K562 (cell line): ENCODE data around the gene TLCD4. TPM values are rescaled to one million over a fixed set of nuclear protein-coding genes. Genes with fewer than 3 reads are reported as not detected.

Experiments
- AFF1 ChIP-seq, 2 experiments: fragments of 450-650 bp; IDR thresholded peaks; 2 replicates each; pipeline ENCODE4 v1.6.1; 2018; ENCODE audit warnings: mild to moderate bottlenecking in 2 of 2, low read depth in 1 of 2; ENCODE audit not compliant: partially characterized antibody in 2 of 2
- ATF7 ChIP-seq: fragments of 450-650 bp; IDR thresholded peaks from 2 replicates; pipeline ENCODE4 v1.7.1; 2014; ENCODE audit warnings: mild to moderate bottlenecking, moderate library complexity
- HINFP ChIP-seq: fragments of 450-650 bp; conservative IDR thresholded peaks from 2 replicates; pipeline ENCODE4 v1.6.1; 2016; ENCODE audit warnings: missing genetic modification characterization, low read depth, mild to moderate bottlenecking, control low read depth, missing compliant biosample characterization
- KDM2B ChIP-seq: fragments of 250-450 bp; sonication (Bioruptor Pico); IDR thresholded peaks from 2 replicates; pipeline ENCODE4 v1.8.0; 2021; ENCODE audit warnings: mild to moderate bottlenecking, moderate library complexity
- MCM5 ChIP-seq: fragments of 450-650 bp; IDR thresholded peaks from 2 replicates; pipeline ENCODE4 v1.6.1; 2016; ENCODE audit warnings: low read depth
- NFXL1 ChIP-seq: fragments of 450-650 bp; formaldehyde crosslinking; IDR thresholded peaks from 2 replicates; pipeline ENCODE4 v1.4.0; 2021; ENCODE audit warnings: mild to moderate bottlenecking
- SAFB ChIP-seq: fragments of 200-400 bp; formaldehyde crosslinking; IDR thresholded peaks from 2 replicates; pipeline ENCODE4 v1.6.1; 2017; ENCODE audit warnings: low read depth, low read length, borderline replicate concordance
- TAF15 ChIP-seq: fragments of 200-400 bp; formaldehyde crosslinking; IDR thresholded peaks from 2 replicates; pipeline ENCODE4 v1.6.1; 2017; ENCODE audit warnings: mild to moderate bottlenecking, low read depth, low read length, moderate library complexity
- TCF3 ChIP-seq: sonication (generic); formaldehyde crosslinking; IDR thresholded peaks from 2 replicates; pipeline ENCODE4 v1.4.0; 2020; ENCODE audit warnings: mild to moderate bottlenecking, missing genetic modification reagents
- TRIM28 ChIP-seq: fragments of 450-650 bp; IDR thresholded peaks from 2 replicates; pipeline ENCODE4 v1.6.1; 2017
- TSHZ1 ChIP-seq: fragments of 250-450 bp; sonication (Bioruptor Pico); IDR thresholded peaks from 2 replicates; pipeline ENCODE4 v1.4.0; 2020; ENCODE audit warnings: mild to moderate bottlenecking, moderate library complexity
- XRCC3 ChIP-seq: fragments of 450-650 bp; IDR thresholded peaks from 2 replicates; pipeline ENCODE4 v1.6.1; 2017; ENCODE audit warnings: mild to moderate bottlenecking, moderate library complexity
- ZBTB17 ChIP-seq: fragments of 450-650 bp; formaldehyde crosslinking; IDR thresholded peaks from 2 replicates; pipeline ENCODE4 v1.4.0; 2020; ENCODE audit warnings: mild to moderate bottlenecking
- ZFP91 ChIP-seq: sonication (generic); formaldehyde crosslinking; IDR thresholded peaks from 2 replicates; pipeline ENCODE4 v1.8.0; 2022; ENCODE audit warnings: mild to moderate bottlenecking, missing genetic modification reagents
- ZNF146 ChIP-seq: IDR thresholded peaks from one replicate; pipeline ENCODE4 v1.6.1; 2018; ENCODE audit warnings: missing compliant biosample characterization; ENCODE audit not compliant: unreplicated experiment
- ZNF511 ChIP-seq: sonication (generic); formaldehyde crosslinking; IDR thresholded peaks from 2 replicates; pipeline ENCODE4 v1.8.0; 2022; ENCODE audit warnings: mild to moderate bottlenecking, missing genetic modification reagents
- polyA plus RNA-seq, 8 experiments: library from polyadenylated mRNA; depleted of rRNA in 4 of 8; stranded (reverse) in 5 of 8; unstranded in 3 of 8; fragments of >200 nt; fragmentation: Nextera tagmentation in 2 of 8; fragmentation: Illumina TruSeq in 1 of 8; extraction: Ambion mirVana in 2 of 8; extraction: Trizol in 1 of 8; gene quantifications; 2 replicates each; pipeline versions ENCODE4 v1.2.1 to v1.2.3, GENCODE V29; 2011 to 2014; ENCODE audit warnings: inconsistent platforms in 1 of 8, missing spikeins in 1 of 8
- total RNA-seq, 7 experiments: library from RNA; depleted of rRNA in 6 of 7; stranded (reverse); fragments of >200 nt in 6 of 7; fragmentation: Illumina TruSeq in 2 of 7; extraction: Trizol in 2 of 7; gene quantifications; 2 replicates each; pipeline versions ENCODE4 v1.2.1 to v1.2.3, GENCODE V29; 2011 to 2021; ENCODE audit warnings: low replicate concordance in 1 of 7

The TLCD4 gene
- total and polyA plus RNA-seq, 9 of the 15 experiments (the other 6 are each of a cell fraction or from before 2014, with no cell fraction given), result 3.5 to 19.8 (median 7.6) TPM

- TF ChIP-seq AFF1 (IDR thresholded peaks at IDR 0.05; ENCODE audit: low read depth in 1 of 2, partially characterized antibody in 2 of 2), result no peak
- TF ChIP-seq TCF3, result no peak
- TF ChIP-seq ZNF511, result no peak
- TF ChIP-seq ZBTB17 (CRISPR knock-in tag), result peak; percentile 69; the same call in 1 of the 2 replicates
- TF ChIP-seq ZFP91 (CRISPR knock-in tag), result no peak
- no peak for TF ChIP-seq SAFB
- no peak for TF ChIP-seq TSHZ1 (CRISPR knock-in tag)
- TF ChIP-seq XRCC3, result no peak
- no peak for TF ChIP-seq KDM2B (CRISPR knock-in tag)
- no peak for TF ChIP-seq ZNF146 (CRISPR knock-in tag)
- no peak for TF ChIP-seq TRIM28
- peak; percentile 32; the same call in 1 of the 2 replicates for TF ChIP-seq HINFP (tag)
- TF ChIP-seq NFXL1 (CRISPR knock-in tag), result 0 out of 2 replicates have a peak, but pooled peaks have one; percentile 15
- TF ChIP-seq MCM5, result no peak
- no peak for TF ChIP-seq ATF7
- TF ChIP-seq TAF15, result no peak
These were observed 32.6 kb upstream of the TLCD4 start (continued) for GRCh38 chr1:95084317-95085176.
